ENCODE data around the gene CGB2. TPM values are rescaled to one million over a fixed set of nuclear protein-coding genes. Genes with fewer than 3 reads are reported as not detected.
A peak's percentile ranks its signal among the peaks of the same experiment; 100 is the strongest.

Gene CGB2
- total and polyA plus RNA-seq, 2 donors (not counting 1 experiment from before 2014, with no cell fraction given): not detected

DNA sequence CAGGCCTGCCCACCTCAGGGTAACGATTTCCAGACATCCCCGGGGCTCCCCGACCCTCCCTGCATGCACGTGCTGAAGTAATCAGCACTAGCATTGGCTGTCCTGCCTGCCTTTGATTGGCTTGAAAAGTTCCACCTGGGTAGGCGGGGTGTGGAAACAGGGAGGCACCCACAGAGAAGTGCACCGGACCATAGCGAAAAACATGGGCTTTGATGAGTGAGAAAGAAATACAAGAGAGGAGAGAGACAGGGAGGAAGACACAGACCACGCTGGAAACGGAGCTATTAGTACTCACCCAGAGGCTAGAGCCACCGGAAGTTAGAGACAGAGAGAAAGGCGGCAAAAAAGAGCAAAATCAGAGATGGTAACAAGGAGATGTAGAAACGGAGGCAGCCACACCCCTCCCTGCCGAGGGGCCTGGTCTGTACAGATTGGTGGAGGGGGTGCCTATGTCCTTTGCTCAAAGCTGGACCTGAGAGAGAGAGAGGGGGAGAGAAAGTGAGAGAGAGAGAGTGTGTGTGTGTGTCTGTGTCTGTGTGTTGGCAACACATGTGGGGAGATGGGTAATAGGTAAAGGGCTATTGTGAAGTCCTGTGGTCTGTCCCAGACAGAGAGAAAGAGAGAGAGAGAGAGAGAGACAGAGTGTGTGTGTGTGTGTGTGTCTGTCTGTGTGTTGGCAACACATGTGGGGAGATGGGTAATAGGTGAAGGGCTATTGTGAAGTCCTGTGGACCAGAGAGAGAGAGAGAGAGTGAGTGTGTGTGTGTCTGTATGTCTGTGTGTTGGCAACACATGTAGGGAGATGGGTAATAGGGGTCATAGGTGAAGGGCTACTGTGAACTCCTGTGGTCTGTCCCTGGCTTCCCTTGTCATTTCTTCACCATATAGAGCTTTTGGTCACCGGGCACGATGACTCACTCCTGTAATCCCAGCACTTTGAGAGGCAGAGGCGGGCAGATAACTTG, 10.5 kb upstream of the CGB2 start:
- H3K4me3 ChIP-seq (ENCODE audit: control extremely low read depth in 1 of 5, extremely low read depth in 1 of 5, insufficient read depth in 1 of 5, low read depth in 2 of 5, low read length in 4 of 5): no peak overlapping the region

More for the DNA sequence above, 10.5 kb upstream of the CGB2 start:
- Histone ChIP-seq H2AFZ (ENCODE audit: insufficient read depth, low read depth, low read length, poor library complexity, severe bottlenecking) (peak overlapping the region; percentile 59), H3K27ac (ENCODE audit: low read length in 2 of 2) (no peak overlapping the region), H3K27me3 (replicated peaks in 1 of 4; ENCODE audit: control extremely low read depth in 1 of 4, control insufficient read depth in 3 of 4, insufficient read depth in 4 of 4, low read length in 3 of 4) (peaks cover 0 to 9% (median 2%) of the 10 kb centered on the region in 4 experiments), H3K4me2 (replicated peaks; ENCODE audit: low read depth, low read length, poor library complexity, severe bottlenecking) (peak overlapping the region; percentile 32), H3K9ac (ENCODE audit: low read length) (no peak overlapping the region), H3K4me1 (ENCODE audit: control insufficient read depth in 2 of 2, insufficient read depth in 2 of 2, low read length in 2 of 2) (peaks cover 25 to 40% of the 10 kb centered on the region in 2 donors), H3K79me2 (ENCODE audit: control insufficient read depth, insufficient read depth, low read length) (no peaks in the 10 kb centered on the region), H4K20me1 (ENCODE audit: control insufficient read depth, insufficient read depth, low read length, poor library complexity, severe bottlenecking) (no peaks in the 10 kb centered on the region), H3K9me3 (ENCODE audit: control extremely low read depth in 1 of 3, control insufficient read depth in 2 of 3, insufficient read depth in 1 of 3, low read length in 2 of 3) (no peaks in the 10 kb centered on the region), H3K36me3 (replicated peaks in 1 of 2; ENCODE audit: control extremely low read depth in 1 of 2, control insufficient read depth in 1 of 2, extremely low read depth in 1 of 2, insufficient read depth in 2 of 2, low read length in 1 of 2) (no peaks in the 10 kb centered on the region)
- TF ChIP-seq EZH2 (IDR thresholded peaks at IDR 0.05; ENCODE audit: borderline replicate concordance, insufficient read depth, low read depth, low read length, poor library complexity, severe bottlenecking): no peak
- TF ChIP-seq, protein P1, sequence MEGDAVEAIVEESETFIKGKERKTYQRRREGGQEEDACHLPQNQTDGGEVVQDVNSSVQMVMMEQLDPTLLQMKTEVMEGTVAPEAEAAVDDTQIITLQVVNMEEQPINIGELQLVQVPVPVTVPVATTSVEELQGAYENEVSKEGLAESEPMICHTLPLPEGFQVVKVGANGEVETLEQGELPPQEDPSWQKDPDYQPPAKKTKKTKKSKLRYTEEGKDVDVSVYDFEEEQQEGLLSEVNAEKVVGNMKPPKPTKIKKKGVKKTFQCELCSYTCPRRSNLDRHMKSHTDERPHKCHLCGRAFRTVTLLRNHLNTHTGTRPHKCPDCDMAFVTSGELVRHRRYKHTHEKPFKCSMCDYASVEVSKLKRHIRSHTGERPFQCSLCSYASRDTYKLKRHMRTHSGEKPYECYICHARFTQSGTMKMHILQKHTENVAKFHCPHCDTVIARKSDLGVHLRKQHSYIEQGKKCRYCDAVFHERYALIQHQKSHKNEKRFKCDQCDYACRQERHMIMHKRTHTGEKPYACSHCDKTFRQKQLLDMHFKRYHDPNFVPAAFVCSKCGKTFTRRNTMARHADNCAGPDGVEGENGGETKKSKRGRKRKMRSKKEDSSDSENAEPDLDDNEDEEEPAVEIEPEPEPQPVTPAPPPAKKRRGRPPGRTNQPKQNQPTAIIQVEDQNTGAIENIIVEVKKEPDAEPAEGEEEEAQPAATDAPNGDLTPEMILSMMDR (IDR thresholded peaks at IDR 0.05): no peak
- ATAC-seq (ENCODE audit: low read depth) (no peak), DNase-seq (no peak)
- WGBS (ENCODE audit: insufficient coverage): 37% methylated on average over 15 of the region's 16 CpGs
- Mint-ChIP-seq H3K4me3 (peak overlapping the region; percentile 46), H3K27me3 (peaks cover 3% of the 10 kb centered on the region), H3K27ac (peak overlapping the region; percentile 1), H3K4me1 (peaks cover 34% of the 10 kb centered on the region), H3K9me3 (ENCODE audit: insufficient read depth) (no peaks in the 10 kb centered on the region)
- CTCF ChIA-PET: interaction anchor here (0.9 kb wide), 1 partner anchor 77 kb away, joined by 3 read pairs; no protein-coding TSS in a partner anchor
- POLR2A ChIA-PET: interaction anchor here (0.5 kb wide), 1 partner anchor 64 kb away, joined by 7 read pairs; no protein-coding TSS in a partner anchor
- intact Hi-C loops (cut with micrococcal nuclease): no loop called here

Data from B cell (primary cell).